ENCODE data around the gene MAPT.
"Not testable (repeated sequence)": the region's sequence is repeated elsewhere in the genome, so short reads cannot be mapped to it uniquely, and the experiment has no call there.

The MAPT gene

GRCh38 chr17:45910667-45911066 is 16.3 kb downstream of the MAPT start:
- H4K20me1 ChIP-seq (ENCODE audit: control insufficient read depth, insufficient read depth, low read depth, low read length): no peaks in the 10 kb centered on the region
- H3K36me3 ChIP-seq (ENCODE audit: control insufficient read depth, low read length): no peaks in the 10 kb centered on the region
- no peaks in the 10 kb centered on the region for H3K9me3 ChIP-seq (ENCODE audit: control insufficient read depth, insufficient read depth, low read length)
- H3K4me1 ChIP-seq (ENCODE audit: control insufficient read depth, low read length): 0 out of 2 replicates have a peak, but pooled peaks cover 2% of the 10 kb centered on the region
- H3K79me2 ChIP-seq (ENCODE audit: control insufficient read depth, low read length): no peaks in the 10 kb centered on the region
- no peaks in the 10 kb centered on the region for H3K9me2 ChIP-seq (replicated peaks; ENCODE audit: control insufficient read depth, low read length)
- TF ChIP-seq CTCF (IDR thresholded peaks at IDR 0.05; ENCODE audit: low read depth, low read length, poor library complexity, severe bottlenecking) (no peak), EZH2phosphoT487 (IDR thresholded peaks at IDR 0.05; ENCODE audit: borderline replicate concordance, low read length) (no peak)
- no peaks in the 10 kb centered on the region for H3F3A ChIP-seq (ENCODE audit: control insufficient read depth, insufficient read depth)
- no peak overlapping the region for H3K27ac ChIP-seq (ENCODE audit: low read depth, low read length)
- H3K4me3 ChIP-seq (ENCODE audit: low read length): no peak overlapping the region
- H3K4me2 ChIP-seq (ENCODE audit: low read length): no peak overlapping the region
- peaks cover 31% of the 10 kb centered on the region for H3K27me3 ChIP-seq (ENCODE audit: control insufficient read depth, low read length)

- no peak overlapping the region for H3K4me3 ChIP-seq (ENCODE audit: low read length)
- no peaks in the 10 kb centered on the region for H3F3A ChIP-seq (ENCODE audit: control insufficient read depth, insufficient read depth)
- H3K27ac ChIP-seq (ENCODE audit: low read depth, low read length): no peak overlapping the region
- H3K79me2 ChIP-seq (ENCODE audit: control insufficient read depth, low read length): no peaks in the 10 kb centered on the region
- H4K20me1 ChIP-seq (ENCODE audit: control insufficient read depth, insufficient read depth, low read depth, low read length): no peaks in the 10 kb centered on the region
- no peak overlapping the region for H3K4me2 ChIP-seq (ENCODE audit: low read length)
- no peaks in the 10 kb centered on the region for H3K36me3 ChIP-seq (ENCODE audit: control insufficient read depth, low read length)
- H3K9me3 ChIP-seq (ENCODE audit: control insufficient read depth, insufficient read depth, low read length): no peaks in the 10 kb centered on the region
- TF ChIP-seq CTCF (IDR thresholded peaks at IDR 0.05; ENCODE audit: low read depth, low read length, poor library complexity, severe bottlenecking) (no peak), EZH2phosphoT487 (IDR thresholded peaks at IDR 0.05; ENCODE audit: borderline replicate concordance, low read length) (no peak)
- peaks cover 23% of the 10 kb centered on the region for H3K27me3 ChIP-seq (ENCODE audit: control insufficient read depth, low read length)
- H3K9me2 ChIP-seq (replicated peaks; ENCODE audit: control insufficient read depth, low read length): no peaks in the 10 kb centered on the region
- 0 out of 2 replicates have a peak, but pooled peaks cover 2% of the 10 kb centered on the region for H3K4me1 ChIP-seq (ENCODE audit: control insufficient read depth, low read length)
Observed at GRCh38 chr17:45912319-45912718, 18.0 kb downstream of the MAPT start.

GRCh38 chr17:45913030-45913429 is 18.7 kb downstream of the MAPT start:
- peaks cover 23% of the 10 kb centered on the region for H3K27me3 ChIP-seq (ENCODE audit: control insufficient read depth, low read length)
- H4K20me1 ChIP-seq (ENCODE audit: control insufficient read depth, insufficient read depth, low read depth, low read length); H3K4me1 ChIP-seq (ENCODE audit: control insufficient read depth, low read length); H3K27ac ChIP-seq (ENCODE audit: low read depth, low read length); H3F3A ChIP-seq (ENCODE audit: control insufficient read depth, insufficient read depth); H3K36me3 ChIP-seq (ENCODE audit: control insufficient read depth, low read length); H3K9me3 ChIP-seq (ENCODE audit: control insufficient read depth, insufficient read depth, low read length); H3K79me2 ChIP-seq (ENCODE audit: control insufficient read depth, low read length); H3K9me2 ChIP-seq (replicated peaks; ENCODE audit: control insufficient read depth, low read length); H3K4me2 ChIP-seq (ENCODE audit: low read length); H3K4me3 ChIP-seq (ENCODE audit: low read length): not testable (repeated sequence)

GRCh38 chr17:45914047-45914717 is 19.8 kb downstream of the MAPT start:
- Histone ChIP-seq H3K79me2 (ENCODE audit: control insufficient read depth, low read length) (no peaks in the 10 kb centered on the region), H3K27me3 (ENCODE audit: control insufficient read depth, low read length) (peaks cover 19% of the 10 kb centered on the region), H3K4me1 (ENCODE audit: control insufficient read depth, low read length) (no peaks in the 10 kb centered on the region), H3K9me2 (replicated peaks; ENCODE audit: control insufficient read depth, low read length) (no peaks in the 10 kb centered on the region), H3K27ac (ENCODE audit: low read depth, low read length) (no peak overlapping the region), H4K20me1 (ENCODE audit: control insufficient read depth, insufficient read depth, low read depth, low read length) (no peaks in the 10 kb centered on the region), H3K36me3 (ENCODE audit: control insufficient read depth, low read length) (no peaks in the 10 kb centered on the region), H3F3A (ENCODE audit: control insufficient read depth, insufficient read depth) (no peaks in the 10 kb centered on the region), H3K4me2 (ENCODE audit: low read length) (no peak overlapping the region), H3K9me3 (ENCODE audit: control insufficient read depth, insufficient read depth, low read length) (no peaks in the 10 kb centered on the region), H3K4me3 (ENCODE audit: low read length) (no peak overlapping the region)
- TF ChIP-seq CTCF (IDR thresholded peaks at IDR 0.05; ENCODE audit: low read depth, low read length, poor library complexity, severe bottlenecking) (no peak), EZH2phosphoT487 (IDR thresholded peaks at IDR 0.05; ENCODE audit: borderline replicate concordance, low read length) (no peak)
